ENCODE measurements around the gene PCDHGC4.

GRCh38 chr5:141515946-141516671 is 31.3 kb downstream of the PCDHGC4 start:
- TF ChIP-seq SIN3A (IDR thresholded peaks at IDR 0.05; ENCODE audit: borderline replicate concordance, insufficient read depth, low read length): no peak
- no peak for TF ChIP-seq REST (IDR thresholded peaks at IDR 0.05; ENCODE audit: insufficient read depth in 1 of 2, low read depth in 2 of 2, low read length in 2 of 2)
- no peak for TF ChIP-seq FOXP2 (optimal IDR thresholded peaks at IDR 0.05; ENCODE audit: borderline replicate concordance, extremely low read depth, extremely low read length, insufficient read depth)

Data from PFSK-1 (cell line).